Kidney (tissue), 14 donors: ENCODE data around the gene BACH2. TPM values are rescaled to one million over a fixed set of nuclear protein-coding genes. Genes with fewer than 3 reads are reported as not detected.

Source experiments
- DNase-seq, 5 donors: peaks; one replicate each; pipeline ENCODE4 v3.0.0-alpha.2; 2013 to 2020
- FAIRE-seq: peaks from 2 replicates; lab custom pipeline; 2012; peaks lifted over from hg19 to GRCh38; lab: Jason Lieb, UNC
- H3K27ac ChIP-seq, 2 donors: one replicate each; pipeline ENCODE4 v1.7.0; 2013; ENCODE audit warnings: low read depth in 2 of 2, low read length in 2 of 2, inconsistent platforms in 1 of 2
- H3K27me3 ChIP-seq: one replicate; pipeline ENCODE4 v1.7.1; 2013; ENCODE audit warnings: low read length, inconsistent platforms; ENCODE audit not compliant: control insufficient read depth, insufficient read depth
- H3K36me3 ChIP-seq, 3 donors: one replicate each; pipeline versions ENCODE4 v1.7.0 to v1.7.1; 2013; ENCODE audit warnings: low read length in 3 of 3, control low read depth in 1 of 3, inconsistent platforms in 1 of 3; ENCODE audit not compliant: insufficient read depth in 3 of 3, control insufficient read depth in 2 of 3
- H3K4me1 ChIP-seq, 3 donors: one replicate each; pipeline versions ENCODE4 v1.7.0 to v1.7.1; 2013; ENCODE audit warnings: low read length in 3 of 3, inconsistent platforms in 1 of 3, low read depth in 1 of 3; ENCODE audit not compliant: control insufficient read depth in 2 of 3, insufficient read depth in 2 of 3
- H3K4me3 ChIP-seq, 3 donors: one replicate each; pipeline versions ENCODE4 v1.7.0 to v1.8.1; 2013; ENCODE audit warnings: low read length in 3 of 3, control low read depth in 1 of 3, inconsistent platforms in 1 of 3
- H3K9ac ChIP-seq, 3 donors: one replicate each; pipeline versions ENCODE4 v1.7.0 to v1.7.1; 2013; ENCODE audit warnings: low read length in 3 of 3, control low read depth in 1 of 3, inconsistent platforms in 1 of 3
- H3K9me3 ChIP-seq, 3 donors: one replicate each; pipeline versions ENCODE4 v1.7.0 to v1.7.1; 2013; ENCODE audit warnings: low read length in 3 of 3, control low read depth in 1 of 3, inconsistent platforms in 1 of 3; ENCODE audit not compliant: control insufficient read depth in 2 of 3, insufficient read depth in 1 of 3
- CTCF ChIP-seq: IDR thresholded peaks from 3 replicates; pipeline ENCODE4 v1.5.1; 2012; ENCODE audit warnings: mild to moderate bottlenecking, moderate library complexity, borderline replicate concordance; ENCODE audit not compliant: insufficient read depth; ENCODE audit errors: extremely low read depth
- intact Hi-C: fragments of 100-400 bp; cut with DNase I; formaldehyde crosslinking; loops from one replicate; pipeline ENCODE4 v1.11.1; 2022
- polyA plus RNA-seq: library from polyadenylated mRNA; stranded (reverse); fragments of 350-450 nt; fragmentation: Illumina TruSeq; extraction: RNeasy Lipid Tissue Mini Kit (QIAGEN cat#74804); gene quantifications from one replicate; pipeline ENCODE4 v1.2.3, GENCODE V29; 2014; ENCODE audit warnings: low read depth, low replicate concordance; ENCODE audit not compliant: insufficient read depth
- total RNA-seq: library from RNA; stranded (reverse); fragmentation: NEBNext Ultra II Directional; extraction: Animal tissue kit (Norgen Biotek cat#: 25700); gene quantifications from one replicate; pipeline ENCODE4 v1.2.1, GENCODE V29; 2021
- donor health status: control.
- donor health status: control.
- donor health status: control.
- donor health status: control.
- donor health status: control.
- donor health status: DM: yes; HTN: yes; CAD: no.
- donor health status: Normal renal cell carcinoma (clear cell type).

Gene BACH2
- total and polyA plus RNA-seq, 2 donors from 2014 or later = 0.32 to 6.9 TPM

GRCh38 chr6:89956182-89956581, 340.5 kb downstream of the BACH2 start:
- H3K36me3 ChIP-seq = no peaks in the 10 kb centered on the region
- H3K9me3 ChIP-seq = no peaks in the 10 kb centered on the region
- H3K27ac ChIP-seq = no peak overlapping the region
- intact Hi-C loops = no loop called here
- no peak for FAIRE-seq
- no peaks in the 10 kb centered on the region for H3K4me1 ChIP-seq
- H3K27me3 ChIP-seq = no peaks in the 10 kb centered on the region
- no peak for TF ChIP-seq CTCF
- DNase-seq = peak in 1 of 5 donors; percentile 21
- no peak overlapping the region for H3K9ac ChIP-seq
- no peak overlapping the region for H3K4me3 ChIP-seq

DNA sequence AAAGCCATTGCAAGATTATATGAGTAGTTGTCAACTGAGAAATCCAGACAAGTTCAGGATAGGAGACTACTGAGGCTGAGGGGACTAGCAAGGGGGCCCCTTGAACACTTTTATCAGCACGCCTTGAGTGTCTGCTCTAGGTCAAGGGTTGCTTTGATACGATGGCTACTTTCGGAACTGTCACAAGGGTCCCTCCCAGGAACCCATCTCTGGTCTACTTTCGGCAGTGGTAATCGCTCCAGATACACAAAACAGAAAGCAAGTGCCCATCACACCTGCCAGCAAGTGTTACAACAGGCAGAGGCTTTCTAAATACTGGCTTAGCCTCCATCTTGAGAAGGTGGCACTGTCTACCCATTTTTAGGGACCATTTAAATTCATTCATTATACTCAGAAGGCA, 341.3 kb downstream of the BACH2 start:
- TF ChIP-seq CTCF = no peak
- Histone ChIP-seq H3K4me1 (no peaks in the 10 kb centered on the region), H3K9ac (no peak overlapping the region), H3K27ac (no peak overlapping the region), H3K36me3 (no peaks in the 10 kb centered on the region), H3K27me3 (no peaks in the 10 kb centered on the region), H3K9me3 (no peaks in the 10 kb centered on the region), H3K4me3 (no peak overlapping the region)
- DNase-seq = no peak
- intact Hi-C loops = no loop called here
- FAIRE-seq = no peak

DNA sequence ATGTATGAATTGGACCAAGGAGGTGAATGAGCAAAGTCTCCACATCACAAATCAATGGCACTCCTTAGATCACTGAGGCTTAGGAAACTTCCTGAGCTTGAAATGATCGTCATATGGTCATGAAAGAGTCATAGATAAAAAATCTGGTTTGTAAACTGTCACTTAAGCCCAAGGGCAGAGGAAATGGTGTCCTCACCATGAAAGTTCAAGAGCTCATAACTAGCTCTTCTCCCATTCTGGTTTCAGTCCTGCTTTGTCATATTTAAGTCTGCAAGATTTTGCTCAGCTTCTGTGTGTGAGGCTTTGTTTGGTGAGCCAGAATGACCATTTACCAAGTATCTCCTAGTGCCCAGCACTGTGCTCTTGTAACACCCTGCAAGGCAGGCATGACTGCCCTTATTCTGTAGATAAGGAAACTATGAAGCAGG, 341.9 kb downstream of the BACH2 start:
- no peaks in the 10 kb centered on the region for H3K36me3 ChIP-seq
- no peaks in the 10 kb centered on the region for H3K27me3 ChIP-seq
- no peaks in the 10 kb centered on the region for H3K4me1 ChIP-seq
- no peak for TF ChIP-seq CTCF
- intact Hi-C loops = no loop called here
- H3K27ac ChIP-seq = no peak overlapping the region
- no peaks in the 10 kb centered on the region for H3K9me3 ChIP-seq
- H3K4me3 ChIP-seq = no peak overlapping the region
- no peak for FAIRE-seq
- no peak for DNase-seq
- H3K9ac ChIP-seq = no peak overlapping the region

GRCh38 chr6:89952686-89953085, 344.0 kb downstream of the BACH2 start:
- Histone ChIP-seq H3K9me3 (no peaks in the 10 kb centered on the region), H3K27me3 (no peaks in the 10 kb centered on the region), H3K4me3 (no peak overlapping the region), H3K9ac (no peak overlapping the region), H3K36me3 (no peaks in the 10 kb centered on the region), H3K4me1 (no peaks in the 10 kb centered on the region), H3K27ac (no peak overlapping the region)
- TF ChIP-seq CTCF = no peak
- no peak for FAIRE-seq
- intact Hi-C loops = no loop called here
- DNase-seq = no peak
